K562 (cell line): ENCODE data around the gene NLRP7. TPM values are rescaled to one million over a fixed set of nuclear protein-coding genes. Genes with fewer than 3 reads are reported as not detected.

Experiments
- CTBP1 ChIP-seq: fragments of 450-650 bp; IDR thresholded peaks from 2 replicates; pipeline ENCODE4 v1.6.1; 2016; ENCODE audit warnings: borderline replicate concordance
- ESRRB ChIP-seq: fragments of 250-450 bp; sonication (Bioruptor Pico); IDR thresholded peaks from 2 replicates; pipeline ENCODE4 v1.5.0; 2020; ENCODE audit warnings: mild to moderate bottlenecking, moderate library complexity, borderline replicate concordance
- FOXA3 ChIP-seq, 2 experiments: fragments of 450-650 bp in 1 of 2; sonication (generic) in 1 of 2; formaldehyde crosslinking; IDR thresholded peaks in 1 of 2; conservative IDR thresholded peaks in 1 of 2; 2 replicates each; pipeline versions ENCODE4 v1.4.0 to v1.8.0; 2020 to 2022; ENCODE audit warnings: mild to moderate bottlenecking in 2 of 2, missing genetic modification reagents in 1 of 2
- GATAD2B ChIP-seq: fragments of 450-650 bp; IDR thresholded peaks from 2 replicates; pipeline ENCODE4 v1.6.1; 2017; ENCODE audit warnings: mild to moderate bottlenecking, borderline replicate concordance
- HMG20A ChIP-seq: fragments of 450-650 bp; formaldehyde crosslinking; conservative IDR thresholded peaks from 2 replicates; pipeline ENCODE4 v1.4.0; 2020; ENCODE audit warnings: mild to moderate bottlenecking, mixed read lengths
- NFIC ChIP-seq: fragments of 450-650 bp; IDR thresholded peaks from 2 replicates; pipeline ENCODE4 v1.6.1; 2017; ENCODE audit warnings: mild to moderate bottlenecking, inconsistent platforms
- RAD21 ChIP-seq, 2 experiments: fragments of 250-450 bp in 1 of 2; fragments of 450-650 bp in 1 of 2; sonication (Bioruptor Pico) in 1 of 2; formaldehyde crosslinking in 1 of 2; IDR thresholded peaks in 1 of 2; conservative IDR thresholded peaks in 1 of 2; 2 replicates each; pipeline versions ENCODE4 v1.4.0 to v1.8.0; 2020 to 2022; ENCODE audit warnings: mild to moderate bottlenecking in 2 of 2, moderate library complexity in 1 of 2
- RBM17 ChIP-seq: fragments of 200-400 bp; formaldehyde crosslinking; IDR thresholded peaks from 2 replicates; pipeline ENCODE4 v1.6.1; 2017; ENCODE audit warnings: low read depth, mild to moderate bottlenecking, low read length, borderline replicate concordance
- TEAD1 ChIP-seq, 2 experiments: fragments of 450-650 bp in 1 of 2; sonication (generic) in 1 of 2; formaldehyde crosslinking; IDR thresholded peaks; 2 replicates each; pipeline versions ENCODE4 v1.4.0 to v1.8.0; 2020 to 2022; ENCODE audit warnings: mild to moderate bottlenecking in 2 of 2, missing genetic modification reagents in 1 of 2
- TEAD2 ChIP-seq: fragments of 450-650 bp; IDR thresholded peaks from 2 replicates; pipeline ENCODE4 v1.6.1; 2016; ENCODE audit warnings: missing genetic modification characterization, control low read depth, missing compliant biosample characterization
- XRCC5 ChIP-seq: fragments of 200-400 bp; formaldehyde crosslinking; IDR thresholded peaks from 2 replicates; pipeline ENCODE4 v1.6.1; 2017; ENCODE audit warnings: low read depth, mild to moderate bottlenecking, low read length
- ZNF121 ChIP-seq: sonication (generic); formaldehyde crosslinking; conservative IDR thresholded peaks from 2 replicates; pipeline ENCODE4 v1.8.0; 2022; ENCODE audit warnings: missing genetic modification reagents
- polyA plus RNA-seq, 8 experiments: library from polyadenylated mRNA; depleted of rRNA in 4 of 8; stranded (reverse) in 5 of 8; unstranded in 3 of 8; fragments of >200 nt; fragmentation: Nextera tagmentation in 2 of 8; fragmentation: Illumina TruSeq in 1 of 8; extraction: Ambion mirVana in 2 of 8; extraction: Trizol in 1 of 8; gene quantifications; 2 replicates each; pipeline versions ENCODE4 v1.2.1 to v1.2.3, GENCODE V29; 2011 to 2014; ENCODE audit warnings: inconsistent platforms in 1 of 8, missing spikeins in 1 of 8
- total RNA-seq, 7 experiments: library from RNA; depleted of rRNA in 6 of 7; stranded (reverse); fragments of >200 nt in 6 of 7; fragmentation: Illumina TruSeq in 2 of 7; extraction: Trizol in 2 of 7; gene quantifications; 2 replicates each; pipeline versions ENCODE4 v1.2.1 to v1.2.3, GENCODE V29; 2011 to 2021; ENCODE audit warnings: low replicate concordance in 1 of 7
- TF ChIP-seq, protein P1 (sequence below): fragments of 450-650 bp; IDR thresholded peaks from 2 replicates; pipeline ENCODE4 v1.6.1; 2017; ENCODE audit warnings: antibody characterized with exemption, mild to moderate bottlenecking
- TF ChIP-seq, protein P2 (sequence below): fragments of 450-650 bp; IDR thresholded peaks from 2 replicates; pipeline ENCODE4 v1.6.1; 2016; ENCODE audit warnings: missing biosample characterization, missing genetic modification characterization
- TF ChIP-seq, protein P3 (sequence below): fragments of 250-450 bp; sonication (Bioruptor Pico); IDR thresholded peaks from 2 replicates; pipeline ENCODE4 v1.4.0; 2020; ENCODE audit warnings: mild to moderate bottlenecking, moderate library complexity, borderline replicate concordance
- TF ChIP-seq, protein P4 (sequence below), 3 experiments: IDR thresholded peaks in 2 of 3; conservative IDR thresholded peaks in 1 of 3; 2 replicates each; pipeline ENCODE4 v1.5.1; 2011 to 2012; ENCODE audit warnings: low read length in 3 of 3, mild to moderate bottlenecking in 3 of 3, control low read depth in 2 of 3, improper control_type of control experiment in 1 of 3, inconsistent platforms in 1 of 3, low read depth in 1 of 3, mixed read lengths in 1 of 3, moderate library complexity in 1 of 3; ENCODE audit not compliant: insufficient read depth in 2 of 3
- TF ChIP-seq, protein P5 (sequence below), 2 experiments: fragments of 250-450 bp in 1 of 2; fragments of 450-650 bp in 1 of 2; sonication (Bioruptor Pico) in 1 of 2; IDR thresholded peaks; 2 replicates each; pipeline versions ENCODE4 v1.6.1 to v1.8.0; 2016 to 2021; ENCODE audit warnings: mild to moderate bottlenecking in 2 of 2, moderate library complexity in 2 of 2, missing compliant biosample characterization in 1 of 2, missing genetic modification characterization in 1 of 2

Gene NLRP7
- total and polyA plus RNA-seq, 9 of the 15 experiments (the other 6 are each of a cell fraction or from before 2014, with no cell fraction given), result 0.03 to 0.22 (median 0.09) TPM; not detected in 3

DNA sequence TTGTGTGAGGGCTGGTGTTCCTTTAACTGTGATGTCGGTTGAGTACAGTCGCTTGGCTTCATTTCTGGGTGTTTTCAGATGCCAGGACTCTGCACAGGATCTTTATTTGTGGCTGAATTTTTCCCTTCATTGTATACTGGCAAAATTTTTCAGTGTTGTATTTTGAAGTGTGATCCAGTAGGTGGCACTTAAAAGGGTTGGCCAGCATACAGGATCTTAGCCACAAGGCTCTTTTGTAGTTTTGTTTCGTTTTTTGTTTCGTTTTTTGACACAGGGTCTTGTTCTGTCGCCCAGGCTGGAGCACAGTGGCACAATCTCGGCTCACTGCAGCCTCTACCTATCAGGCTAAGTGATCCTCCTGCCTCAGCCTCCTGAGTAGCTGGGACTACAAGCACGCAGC lies 64.6 kb downstream of the NLRP7 start (continued):
- TF ChIP-seq, protein P1, sequence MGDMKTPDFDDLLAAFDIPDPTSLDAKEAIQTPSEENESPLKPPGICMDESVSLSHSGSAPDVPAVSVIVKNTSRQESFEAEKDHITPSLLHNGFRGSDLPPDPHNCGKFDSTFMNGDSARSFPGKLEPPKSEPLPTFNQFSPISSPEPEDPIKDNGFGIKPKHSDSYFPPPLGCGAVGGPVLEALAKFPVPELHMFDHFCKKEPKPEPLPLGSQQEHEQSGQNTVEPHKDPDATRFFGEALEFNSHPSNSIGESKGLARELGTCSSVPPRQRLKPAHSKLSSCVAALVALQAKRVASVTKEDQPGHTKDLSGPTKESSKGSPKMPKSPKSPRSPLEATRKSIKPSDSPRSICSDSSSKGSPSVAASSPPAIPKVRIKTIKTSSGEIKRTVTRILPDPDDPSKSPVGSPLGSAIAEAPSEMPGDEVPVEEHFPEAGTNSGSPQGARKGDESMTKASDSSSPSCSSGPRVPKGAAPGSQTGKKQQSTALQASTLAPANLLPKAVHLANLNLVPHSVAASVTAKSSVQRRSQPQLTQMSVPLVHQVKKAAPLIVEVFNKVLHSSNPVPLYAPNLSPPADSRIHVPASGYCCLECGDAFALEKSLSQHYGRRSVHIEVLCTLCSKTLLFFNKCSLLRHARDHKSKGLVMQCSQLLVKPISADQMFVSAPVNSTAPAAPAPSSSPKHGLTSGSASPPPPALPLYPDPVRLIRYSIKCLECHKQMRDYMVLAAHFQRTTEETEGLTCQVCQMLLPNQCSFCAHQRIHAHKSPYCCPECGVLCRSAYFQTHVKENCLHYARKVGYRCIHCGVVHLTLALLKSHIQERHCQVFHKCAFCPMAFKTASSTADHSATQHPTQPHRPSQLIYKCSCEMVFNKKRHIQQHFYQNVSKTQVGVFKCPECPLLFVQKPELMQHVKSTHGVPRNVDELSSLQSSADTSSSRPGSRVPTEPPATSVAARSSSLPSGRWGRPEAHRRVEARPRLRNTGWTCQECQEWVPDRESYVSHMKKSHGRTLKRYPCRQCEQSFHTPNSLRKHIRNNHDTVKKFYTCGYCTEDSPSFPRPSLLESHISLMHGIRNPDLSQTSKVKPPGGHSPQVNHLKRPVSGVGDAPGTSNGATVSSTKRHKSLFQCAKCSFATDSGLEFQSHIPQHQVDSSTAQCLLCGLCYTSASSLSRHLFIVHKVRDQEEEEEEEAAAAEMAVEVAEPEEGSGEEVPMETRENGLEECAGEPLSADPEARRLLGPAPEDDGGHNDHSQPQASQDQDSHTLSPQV, result no peak
- TF ChIP-seq, protein P2, sequence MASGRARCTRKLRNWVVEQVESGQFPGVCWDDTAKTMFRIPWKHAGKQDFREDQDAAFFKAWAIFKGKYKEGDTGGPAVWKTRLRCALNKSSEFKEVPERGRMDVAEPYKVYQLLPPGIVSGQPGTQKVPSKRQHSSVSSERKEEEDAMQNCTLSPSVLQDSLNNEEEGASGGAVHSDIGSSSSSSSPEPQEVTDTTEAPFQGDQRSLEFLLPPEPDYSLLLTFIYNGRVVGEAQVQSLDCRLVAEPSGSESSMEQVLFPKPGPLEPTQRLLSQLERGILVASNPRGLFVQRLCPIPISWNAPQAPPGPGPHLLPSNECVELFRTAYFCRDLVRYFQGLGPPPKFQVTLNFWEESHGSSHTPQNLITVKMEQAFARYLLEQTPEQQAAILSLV, result no peak
- TF ChIP-seq, protein P3, sequence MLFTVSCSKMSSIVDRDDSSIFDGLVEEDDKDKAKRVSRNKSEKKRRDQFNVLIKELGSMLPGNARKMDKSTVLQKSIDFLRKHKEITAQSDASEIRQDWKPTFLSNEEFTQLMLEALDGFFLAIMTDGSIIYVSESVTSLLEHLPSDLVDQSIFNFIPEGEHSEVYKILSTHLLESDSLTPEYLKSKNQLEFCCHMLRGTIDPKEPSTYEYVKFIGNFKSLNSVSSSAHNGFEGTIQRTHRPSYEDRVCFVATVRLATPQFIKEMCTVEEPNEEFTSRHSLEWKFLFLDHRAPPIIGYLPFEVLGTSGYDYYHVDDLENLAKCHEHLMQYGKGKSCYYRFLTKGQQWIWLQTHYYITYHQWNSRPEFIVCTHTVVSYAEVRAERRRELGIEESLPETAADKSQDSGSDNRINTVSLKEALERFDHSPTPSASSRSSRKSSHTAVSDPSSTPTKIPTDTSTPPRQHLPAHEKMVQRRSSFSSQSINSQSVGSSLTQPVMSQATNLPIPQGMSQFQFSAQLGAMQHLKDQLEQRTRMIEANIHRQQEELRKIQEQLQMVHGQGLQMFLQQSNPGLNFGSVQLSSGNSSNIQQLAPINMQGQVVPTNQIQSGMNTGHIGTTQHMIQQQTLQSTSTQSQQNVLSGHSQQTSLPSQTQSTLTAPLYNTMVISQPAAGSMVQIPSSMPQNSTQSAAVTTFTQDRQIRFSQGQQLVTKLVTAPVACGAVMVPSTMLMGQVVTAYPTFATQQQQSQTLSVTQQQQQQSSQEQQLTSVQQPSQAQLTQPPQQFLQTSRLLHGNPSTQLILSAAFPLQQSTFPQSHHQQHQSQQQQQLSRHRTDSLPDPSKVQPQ (CRISPR knock-in tag), result no peak
- TF ChIP-seq FOXA3 (CRISPR knock-in tag; conservative IDR thresholded peaks at IDR 0.05 in 1 of 2, IDR thresholded peaks at IDR 0.05 in 1 of 2) (no peak), NFIC (no peak), ESRRB (CRISPR knock-in tag) (no peak), TEAD1 (CRISPR knock-in tag; IDR thresholded peaks at IDR 0.05) (no peak), CTBP1 (no peak), XRCC5 (no peak), ZNF121 (0 out of 2 replicates have a peak, but pooled peaks have one; percentile 8), RAD21 (CRISPR knock-in tag; conservative IDR thresholded peaks at IDR 0.05 in 1 of 2, IDR thresholded peaks at IDR 0.05 in 1 of 2) (peak in 1 of 2 experiments; percentile 38; a peak in 1 of 4 replicates), RBM17 (no peak), GATAD2B (no peak), TEAD2 (tag) (no peak), HMG20A (CRISPR knock-in tag) (no peak)
- TF ChIP-seq, protein P4, sequence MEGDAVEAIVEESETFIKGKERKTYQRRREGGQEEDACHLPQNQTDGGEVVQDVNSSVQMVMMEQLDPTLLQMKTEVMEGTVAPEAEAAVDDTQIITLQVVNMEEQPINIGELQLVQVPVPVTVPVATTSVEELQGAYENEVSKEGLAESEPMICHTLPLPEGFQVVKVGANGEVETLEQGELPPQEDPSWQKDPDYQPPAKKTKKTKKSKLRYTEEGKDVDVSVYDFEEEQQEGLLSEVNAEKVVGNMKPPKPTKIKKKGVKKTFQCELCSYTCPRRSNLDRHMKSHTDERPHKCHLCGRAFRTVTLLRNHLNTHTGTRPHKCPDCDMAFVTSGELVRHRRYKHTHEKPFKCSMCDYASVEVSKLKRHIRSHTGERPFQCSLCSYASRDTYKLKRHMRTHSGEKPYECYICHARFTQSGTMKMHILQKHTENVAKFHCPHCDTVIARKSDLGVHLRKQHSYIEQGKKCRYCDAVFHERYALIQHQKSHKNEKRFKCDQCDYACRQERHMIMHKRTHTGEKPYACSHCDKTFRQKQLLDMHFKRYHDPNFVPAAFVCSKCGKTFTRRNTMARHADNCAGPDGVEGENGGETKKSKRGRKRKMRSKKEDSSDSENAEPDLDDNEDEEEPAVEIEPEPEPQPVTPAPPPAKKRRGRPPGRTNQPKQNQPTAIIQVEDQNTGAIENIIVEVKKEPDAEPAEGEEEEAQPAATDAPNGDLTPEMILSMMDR (IDR thresholded peaks at IDR 0.05 in 2 of 3, conservative IDR thresholded peaks at IDR 0.05 in 1 of 3; ENCODE audit: insufficient read depth in 2 of 3, low read depth in 1 of 3, low read length in 3 of 3), result peak; percentile 23 to 41 (median 31); a peak in 3 of 6 replicates
- TF ChIP-seq, protein P5, sequence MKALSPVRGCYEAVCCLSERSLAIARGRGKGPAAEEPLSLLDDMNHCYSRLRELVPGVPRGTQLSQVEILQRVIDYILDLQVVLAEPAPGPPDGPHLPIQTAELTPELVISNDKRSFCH (CRISPR knock-in tag; IDR thresholded peaks at IDR 0.05), result no peak
- TF ChIP-seq, protein P5 (tag; IDR thresholded peaks at IDR 0.05), result no peak
